ENCODE results near the gene PRKAB2.
"Not testable (repeated sequence)": the region's sequence is repeated elsewhere in the genome, so short reads cannot be mapped to it uniquely, and the experiment has no call there.

Gene PRKAB2, protein sequence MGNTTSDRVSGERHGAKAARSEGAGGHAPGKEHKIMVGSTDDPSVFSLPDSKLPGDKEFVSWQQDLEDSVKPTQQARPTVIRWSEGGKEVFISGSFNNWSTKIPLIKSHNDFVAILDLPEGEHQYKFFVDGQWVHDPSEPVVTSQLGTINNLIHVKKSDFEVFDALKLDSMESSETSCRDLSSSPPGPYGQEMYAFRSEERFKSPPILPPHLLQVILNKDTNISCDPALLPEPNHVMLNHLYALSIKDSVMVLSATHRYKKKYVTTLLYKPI

DNA sequence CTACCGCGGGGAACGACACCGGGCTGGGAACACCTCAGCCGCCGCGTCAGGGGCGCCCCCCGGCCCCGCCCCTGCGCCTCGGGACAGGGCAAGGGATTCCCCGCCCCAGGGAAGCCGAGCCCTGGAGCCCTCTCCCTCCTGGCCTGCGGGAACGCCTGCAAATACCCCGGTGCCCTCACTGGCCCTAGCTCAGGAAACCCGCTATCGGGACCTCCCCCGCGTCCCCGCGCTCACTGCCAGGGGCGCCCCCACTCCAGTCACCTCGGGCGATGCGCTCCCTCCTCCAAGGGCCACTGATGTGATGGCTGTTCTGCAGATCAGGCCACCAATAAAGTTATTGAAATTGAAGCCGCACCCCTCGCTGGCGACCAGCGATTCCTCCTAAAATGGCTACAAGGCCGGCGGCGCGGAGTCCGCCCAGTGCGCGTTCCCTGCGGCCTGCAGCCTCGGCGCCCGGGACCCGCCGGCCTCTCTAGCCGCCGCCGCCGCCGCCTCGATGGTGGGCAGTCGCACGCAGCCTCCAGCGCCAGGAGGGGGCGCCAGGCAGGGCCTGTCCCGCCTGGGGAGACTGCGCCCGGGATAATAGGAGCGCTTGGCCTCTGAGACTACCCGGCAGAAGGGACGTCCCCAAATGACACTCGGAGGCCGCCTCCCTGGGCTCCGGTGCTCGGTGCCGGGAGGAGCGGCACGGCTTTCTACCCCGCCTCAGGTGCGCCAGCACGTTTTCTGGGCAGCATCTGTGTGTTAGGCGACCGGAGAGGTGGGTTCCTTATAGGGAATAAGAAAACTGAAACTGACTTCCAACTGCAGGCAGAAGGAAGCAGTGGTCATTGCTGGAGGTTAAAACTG is at the start of gene PRKAB2:
TSS of gene PRKAB2 (minus strand) at position 303 of the 849 bp plus-strand sequence. CDS start 326 bp downstream, outside the sequence.
- DNase-seq, result peak; percentile 98

DNA sequence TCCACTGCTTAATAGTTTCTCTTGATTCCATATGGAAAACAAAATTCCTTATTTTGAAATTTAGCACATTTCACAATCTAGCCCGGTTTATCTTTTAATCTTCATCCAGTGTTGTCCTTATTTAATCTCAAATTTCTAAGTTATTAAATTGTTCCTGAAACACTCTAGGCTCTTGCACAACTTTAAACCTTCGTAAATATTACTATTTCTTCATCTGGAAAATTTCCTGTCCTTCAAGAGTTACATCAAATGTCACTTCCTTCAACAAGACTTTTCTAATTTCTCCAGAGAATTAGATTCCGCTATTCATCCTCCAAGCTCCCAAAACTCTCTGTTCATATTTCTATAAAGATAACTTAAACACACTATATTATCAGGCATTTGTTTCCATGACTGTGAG is 46.3 kb upstream of the PRKAB2 start:
- DNase-seq, result no peak

DNA sequence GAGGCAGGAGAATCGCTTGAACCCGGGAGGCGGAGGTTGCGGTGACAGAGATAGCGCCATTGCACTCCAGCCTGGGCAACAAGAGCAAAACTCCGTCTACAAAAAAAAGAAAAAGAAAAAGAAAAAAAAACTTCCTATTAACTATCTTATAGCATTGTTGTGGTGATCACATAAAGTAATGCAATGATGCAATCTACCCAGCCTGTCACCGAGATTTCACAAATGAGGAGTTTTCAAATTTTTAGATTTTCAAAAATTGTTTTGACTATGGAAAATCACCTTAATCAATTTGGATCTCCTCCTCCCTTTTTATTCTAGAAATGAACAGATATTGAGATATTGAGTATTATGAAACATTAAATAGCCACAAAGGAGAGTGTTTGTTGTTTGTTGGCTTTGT is 44.9 kb upstream of the PRKAB2 start:
- DNase-seq, result no peak

DNA sequence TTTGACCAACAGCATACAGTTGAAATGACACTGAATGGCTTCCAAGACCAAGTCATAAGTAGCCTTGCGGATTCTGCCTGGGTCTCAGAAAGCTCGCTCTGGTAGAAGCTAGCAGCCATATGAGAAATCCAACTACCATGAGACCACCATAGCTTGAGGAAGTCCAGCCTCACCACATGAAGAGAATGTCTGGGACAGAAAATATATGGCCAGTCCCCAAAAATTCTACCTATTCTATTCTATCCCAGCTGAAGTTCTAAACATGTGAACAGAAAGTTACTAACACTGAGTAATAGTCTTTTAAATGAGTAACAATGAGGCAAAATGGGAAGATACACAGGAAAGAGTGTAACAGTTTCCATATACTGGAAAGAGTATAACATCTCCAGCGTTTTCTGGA is 43.9 kb upstream of the PRKAB2 start:
- DNase-seq, result no peak

DNA sequence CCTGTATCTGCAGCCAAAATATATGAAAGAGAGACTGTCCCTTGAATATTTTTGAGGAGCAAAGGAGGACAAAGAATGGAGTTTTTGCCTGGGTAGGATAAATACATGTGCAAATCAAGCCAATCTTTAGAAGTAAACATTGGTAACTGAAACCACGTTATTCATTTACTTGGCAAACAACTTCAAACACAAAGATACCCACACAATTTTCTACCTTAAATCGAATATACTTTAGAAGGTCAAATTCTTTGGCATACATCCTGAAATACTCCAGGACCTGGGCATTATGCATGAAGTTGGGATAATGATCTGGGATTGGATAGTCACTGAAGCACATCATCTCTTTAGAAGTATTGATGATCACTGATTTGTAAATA is 43.3 kb upstream of the PRKAB2 start:
- DNase-seq, result no peak

DNA sequence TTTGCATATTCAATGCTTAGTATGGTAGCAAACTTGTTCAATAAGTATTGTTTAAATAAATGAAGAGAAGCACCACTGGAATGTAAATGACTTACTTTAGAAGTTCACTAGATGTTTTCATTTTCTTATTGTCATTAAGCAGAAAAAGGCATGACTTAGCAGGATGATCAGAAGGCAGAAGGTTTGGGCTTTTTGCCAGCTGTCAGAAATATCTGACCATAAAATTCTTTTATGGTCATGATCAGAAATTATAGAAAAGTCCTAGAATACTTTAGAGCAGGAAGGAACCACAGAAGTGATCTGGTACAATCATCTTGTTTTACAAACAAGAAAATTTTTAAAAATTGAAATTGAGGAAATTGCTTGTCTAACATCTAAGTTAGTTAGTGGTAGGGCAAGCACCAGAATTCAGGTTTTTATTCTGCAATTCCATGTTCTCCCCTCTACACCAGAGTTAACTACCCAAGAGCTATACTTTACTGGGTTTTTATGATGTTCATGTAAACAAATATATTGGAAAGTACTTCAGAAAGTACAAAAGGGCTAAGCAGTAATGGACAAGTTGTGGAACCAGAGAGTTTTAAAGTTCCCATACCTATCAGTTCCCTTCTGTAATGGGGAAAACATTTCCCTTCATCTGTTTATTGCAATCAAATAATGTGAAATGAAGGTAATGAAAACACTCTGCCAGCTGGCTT is 42.7 kb upstream of the PRKAB2 start:
- DNase-seq, result no peak

DNA sequence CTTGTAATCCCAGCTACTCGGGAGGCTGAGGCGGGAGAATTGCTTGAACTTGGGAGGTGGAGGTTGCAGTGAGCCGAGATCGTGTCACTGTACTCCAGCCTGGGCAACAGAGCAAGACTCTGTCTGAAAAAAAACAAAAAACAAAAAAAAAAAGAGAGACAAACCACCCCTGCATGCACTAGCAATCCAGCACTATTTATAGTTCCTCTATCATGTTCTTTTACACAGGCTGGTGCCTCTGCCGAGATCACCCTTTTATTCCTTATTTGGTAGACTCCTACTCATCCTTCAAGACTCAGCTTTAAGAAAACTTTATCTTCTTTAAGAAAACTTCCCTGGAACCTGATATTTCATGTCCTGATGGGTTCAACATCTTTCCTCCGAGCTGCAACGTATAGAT is 42.1 kb upstream of the PRKAB2 start:
- DNase-seq, result no peak

DNA sequence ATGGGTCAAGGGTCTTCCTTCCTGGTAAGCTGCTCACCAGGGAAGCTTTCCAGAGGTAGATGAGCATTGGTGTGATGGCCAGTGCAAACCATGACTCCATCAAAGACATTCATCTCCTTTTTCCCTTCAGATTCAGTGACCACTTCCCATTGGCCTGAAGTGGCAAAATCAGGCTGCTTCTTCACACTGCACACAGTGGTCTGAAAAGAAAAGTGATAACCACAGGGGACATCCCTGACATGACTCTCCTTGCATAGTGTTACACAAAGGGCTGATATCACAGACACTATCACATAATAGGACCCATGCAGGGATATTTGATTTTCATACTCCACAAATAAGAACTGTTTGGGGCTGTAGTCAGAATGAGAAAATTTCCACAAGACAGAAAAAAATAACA is 41.0 kb upstream of the PRKAB2 start:
- DNase-seq, result no peak

DNA sequence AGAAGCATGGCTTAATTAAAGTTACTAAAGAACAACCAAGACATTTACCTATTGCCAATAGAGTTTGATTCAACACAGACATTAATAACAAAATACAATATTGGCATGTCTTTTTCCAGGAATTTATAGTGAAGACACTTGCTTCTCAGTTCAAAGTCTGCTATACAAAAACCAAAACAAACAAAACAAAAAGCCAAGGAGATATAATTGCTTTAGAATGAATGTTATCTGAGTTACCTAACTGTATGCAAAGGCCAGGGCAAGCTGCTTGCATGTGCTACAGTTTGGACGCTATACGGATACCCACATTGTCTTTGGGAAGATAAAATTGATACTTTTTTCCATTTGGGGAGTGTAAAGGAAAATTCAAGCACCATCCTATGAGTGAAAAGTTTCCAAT is 39.3 kb upstream of the PRKAB2 start:
- DNase-seq, result no peak

DNA sequence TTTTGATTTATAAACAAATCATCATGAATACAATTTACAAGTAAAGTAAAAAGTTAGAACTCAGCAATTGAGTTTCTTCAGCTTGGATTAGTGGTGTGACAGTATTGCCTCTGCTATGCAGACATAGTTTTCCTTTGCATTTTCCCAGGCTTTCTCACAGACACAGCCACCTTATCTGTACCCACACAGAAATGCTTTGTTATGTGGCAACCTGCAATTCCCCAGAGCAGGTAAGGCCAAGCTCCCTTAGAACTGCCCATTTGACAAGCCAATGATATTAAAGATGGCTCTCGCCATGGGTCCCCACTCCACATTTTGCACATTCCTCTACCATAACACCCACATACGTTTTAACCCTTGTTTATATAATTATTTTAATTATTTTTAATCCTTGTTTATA is 38.7 kb upstream of the PRKAB2 start:
- DNase-seq, result no peak

DNA sequence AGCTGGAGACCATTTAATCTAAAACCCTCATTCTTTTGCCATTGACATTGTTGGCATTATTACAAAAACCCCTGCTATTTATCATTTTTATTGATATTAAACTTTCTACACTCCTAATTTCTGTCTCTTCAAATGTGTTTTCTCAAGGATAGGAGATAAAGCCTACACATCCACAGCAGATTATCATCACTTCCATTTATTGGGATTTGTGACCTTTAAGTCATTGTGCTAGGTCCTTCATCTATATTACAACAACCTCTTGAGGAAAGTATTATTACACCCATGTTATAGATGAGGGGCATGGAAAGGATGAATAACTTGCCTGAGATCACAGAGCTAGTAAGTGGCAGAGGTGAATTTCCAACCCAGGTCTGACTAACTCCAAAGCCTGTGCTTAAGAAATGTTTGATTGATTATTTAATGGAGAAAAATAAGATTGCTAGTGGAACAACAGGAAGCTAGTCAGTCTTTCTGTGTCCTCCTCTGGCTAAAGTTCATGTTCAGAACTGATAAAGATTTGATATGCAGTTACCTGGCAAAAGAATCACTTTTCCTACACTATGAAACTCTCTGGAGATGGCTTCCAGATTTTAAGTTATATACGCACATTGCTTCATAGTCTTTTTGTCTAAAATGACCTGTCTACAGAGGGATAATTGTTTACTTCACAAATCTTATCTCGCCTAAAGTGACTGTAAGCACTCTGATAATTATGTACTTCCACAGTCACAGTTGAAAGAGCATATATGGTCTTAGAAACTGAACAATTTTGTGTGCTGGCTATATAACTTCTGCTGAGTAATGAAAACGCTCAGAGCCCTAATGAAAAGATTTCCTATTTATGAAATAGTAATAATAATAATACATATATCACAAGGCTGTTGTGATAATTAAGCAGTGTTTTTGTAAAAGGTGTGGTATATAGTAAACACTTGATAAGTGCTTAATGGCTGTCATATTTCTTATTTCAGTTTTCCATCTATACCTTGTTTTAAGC is 37.9 kb upstream of the PRKAB2 start:
- DNase-seq, result no peak

DNA sequence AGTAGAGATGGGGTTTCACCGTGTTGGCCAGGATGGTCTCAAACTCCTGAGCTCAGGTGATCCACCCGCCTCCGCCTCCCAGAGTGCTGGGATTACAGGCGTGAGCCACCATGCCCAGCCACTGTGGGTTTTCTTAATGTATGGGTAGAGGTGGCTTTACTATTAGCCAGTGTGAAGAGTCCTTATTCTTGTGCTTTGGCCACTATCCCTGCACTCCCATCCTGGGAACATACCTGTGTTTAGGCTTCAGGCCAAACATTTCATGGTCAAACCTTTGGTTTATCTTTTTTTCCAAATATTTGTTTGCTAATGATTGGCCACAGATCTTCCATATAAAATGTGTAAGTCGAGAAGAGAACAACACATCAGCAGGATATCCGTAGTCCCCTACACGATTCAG is 36.3 kb upstream of the PRKAB2 start:
- no peak for DNase-seq

DNA sequence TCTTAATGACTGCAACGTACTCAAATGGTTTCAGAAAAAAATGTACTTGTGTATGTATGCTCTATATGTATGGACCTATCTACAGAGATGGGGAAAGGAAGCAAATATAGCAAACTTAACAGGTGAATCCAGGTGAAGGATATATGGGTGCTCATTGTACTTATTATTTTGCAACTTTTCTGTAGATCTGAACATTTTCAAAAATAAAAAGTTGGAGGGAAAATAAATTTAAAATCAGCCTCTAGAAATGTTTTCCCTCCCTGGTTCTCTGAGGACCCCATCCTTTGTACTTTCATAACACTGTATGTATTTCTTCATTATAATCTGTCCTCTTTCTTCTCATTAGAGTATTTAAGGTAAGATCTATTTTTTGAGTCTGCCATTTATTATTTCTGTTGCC is 34.9 kb upstream of the PRKAB2 start:
- DNase-seq, result no peak

DNA sequence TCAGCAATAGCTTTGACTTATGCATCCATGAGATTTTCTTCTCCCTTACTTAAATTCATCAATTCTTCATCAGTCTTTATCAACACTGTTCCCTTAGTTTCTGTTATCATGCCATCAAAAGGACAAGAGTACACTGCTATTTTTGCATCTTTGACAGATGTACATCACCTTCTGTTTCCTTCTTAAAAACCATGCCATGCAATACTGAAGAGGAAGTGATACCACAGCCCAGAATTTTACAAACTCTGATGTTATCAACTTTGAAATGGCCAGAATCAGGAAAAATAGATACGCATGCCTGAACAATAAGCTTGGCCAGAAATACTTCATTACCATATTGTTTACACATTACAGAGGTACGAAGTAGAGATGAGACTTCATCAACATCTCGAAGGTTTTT is 31.8 kb upstream of the PRKAB2 start:
- no peak for DNase-seq

DNA sequence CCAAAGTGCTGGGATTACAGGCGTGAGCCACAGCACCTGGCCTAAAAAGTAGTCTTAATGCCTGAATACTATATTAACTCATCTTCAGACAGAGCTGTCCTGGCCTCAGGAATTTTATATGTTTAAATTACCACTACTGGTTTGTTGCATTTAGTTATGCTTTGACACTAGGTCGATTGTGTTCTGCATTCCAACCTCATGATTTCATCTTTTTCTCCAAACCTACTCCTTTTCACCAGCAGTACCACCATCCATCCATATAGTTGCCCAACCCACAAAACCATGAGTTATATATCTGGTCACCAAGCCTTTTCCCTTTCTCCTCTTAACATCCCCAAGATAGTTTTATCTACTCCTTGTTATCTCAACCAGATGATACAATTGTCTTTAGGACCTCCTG is 30.3 kb upstream of the PRKAB2 start:
- no peak for DNase-seq

DNA sequence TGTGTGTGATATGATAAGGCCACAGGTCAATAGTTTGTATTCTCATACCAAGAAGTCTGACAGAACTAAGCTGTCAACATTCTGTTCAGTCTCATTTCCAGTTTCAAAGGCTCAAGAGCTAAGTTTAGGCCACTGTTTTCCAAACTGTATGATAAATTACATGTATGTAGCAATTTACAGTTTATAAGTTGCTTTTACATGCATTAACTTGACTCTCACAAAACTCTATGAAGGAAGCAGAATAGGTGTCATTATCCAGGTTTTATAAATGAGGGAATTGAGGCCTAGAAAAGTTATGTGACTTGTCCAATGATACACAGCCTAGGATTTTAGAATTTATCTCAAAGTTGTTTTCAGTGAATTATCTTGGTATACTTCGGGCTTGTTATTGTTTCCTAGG is 29.5 kb upstream of the PRKAB2 start:
- DNase-seq, result no peak

DNA sequence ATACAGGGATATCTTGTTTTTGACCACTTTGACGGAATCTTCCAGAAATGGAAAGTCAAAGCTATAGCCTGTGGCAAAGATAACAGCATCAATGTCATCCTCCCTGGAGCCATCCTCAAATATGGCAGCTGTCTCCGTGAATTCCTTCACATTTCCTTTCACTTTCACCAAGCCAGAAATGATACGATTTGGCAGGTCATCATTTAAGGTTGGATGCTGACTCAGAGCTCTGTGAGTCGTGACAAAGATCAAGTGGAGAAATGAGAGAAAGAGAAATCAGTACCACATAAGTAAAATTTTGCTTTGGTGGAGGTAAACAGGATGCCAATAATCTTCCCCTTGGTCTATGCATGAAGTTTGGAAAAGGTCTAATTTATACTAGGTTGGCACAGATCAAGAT is 29.0 kb upstream of the PRKAB2 start:
- DNase-seq, result no peak

DNA sequence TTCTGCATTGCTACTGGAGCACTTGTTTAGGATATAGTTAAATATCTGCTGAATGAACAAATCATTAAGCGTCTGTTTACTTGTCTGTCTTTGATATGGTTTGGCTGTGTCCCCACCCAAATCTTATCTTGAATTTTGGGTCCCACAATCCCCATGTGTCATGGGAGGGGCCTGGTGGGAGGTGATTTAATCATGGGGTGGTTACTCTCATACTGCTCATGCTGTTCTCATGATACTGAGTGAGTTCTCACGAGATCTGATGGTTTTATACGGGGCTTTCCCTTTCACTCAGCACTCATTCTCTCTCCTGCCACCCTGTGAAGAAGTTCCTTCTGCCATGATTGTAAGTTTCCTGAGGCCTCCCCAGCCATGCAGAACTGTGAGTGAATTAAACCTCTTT is 25.1 kb upstream of the PRKAB2 start:
- DNase-seq, result not testable (repeated sequence)

DNA sequence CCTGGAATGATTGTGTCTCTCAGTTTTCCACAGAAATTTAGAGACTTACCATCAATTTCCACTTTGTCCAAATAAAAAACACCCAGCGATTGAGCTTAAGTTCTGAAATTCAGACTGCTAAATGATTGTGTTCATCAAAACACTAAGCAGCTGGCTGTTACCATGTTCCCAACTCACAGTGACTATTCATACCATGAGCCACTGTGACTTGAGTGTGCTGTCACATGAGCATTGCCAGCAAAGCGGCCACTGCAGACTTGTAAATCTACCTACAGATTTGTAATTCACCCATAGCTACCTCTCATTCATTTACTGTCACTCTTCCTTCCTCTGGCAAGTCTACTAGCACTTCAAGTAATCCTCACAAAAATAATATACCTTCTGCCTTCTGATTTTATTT is 17.2 kb upstream of the PRKAB2 start:
- no peak for DNase-seq

DNA sequence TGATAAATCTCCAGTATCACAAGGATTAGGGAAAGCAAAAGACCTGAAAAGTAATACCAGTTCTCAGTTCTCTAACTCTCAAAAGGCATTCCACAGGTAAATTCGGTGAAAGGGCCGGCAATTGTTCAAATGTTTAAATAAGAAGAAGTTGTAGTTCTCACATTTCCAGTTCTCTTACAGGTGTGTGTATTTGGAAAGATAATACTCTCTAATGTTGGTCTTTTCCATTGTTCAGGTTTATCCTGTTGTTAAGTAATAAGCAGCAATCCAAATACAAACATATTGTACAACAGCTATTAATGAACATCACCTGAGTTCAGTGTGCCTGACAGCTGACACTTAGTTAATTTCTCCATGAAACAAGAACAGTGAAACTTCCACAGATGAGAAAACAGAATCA is 13.2 kb upstream of the PRKAB2 start:
- no peak for DNase-seq

DNA sequence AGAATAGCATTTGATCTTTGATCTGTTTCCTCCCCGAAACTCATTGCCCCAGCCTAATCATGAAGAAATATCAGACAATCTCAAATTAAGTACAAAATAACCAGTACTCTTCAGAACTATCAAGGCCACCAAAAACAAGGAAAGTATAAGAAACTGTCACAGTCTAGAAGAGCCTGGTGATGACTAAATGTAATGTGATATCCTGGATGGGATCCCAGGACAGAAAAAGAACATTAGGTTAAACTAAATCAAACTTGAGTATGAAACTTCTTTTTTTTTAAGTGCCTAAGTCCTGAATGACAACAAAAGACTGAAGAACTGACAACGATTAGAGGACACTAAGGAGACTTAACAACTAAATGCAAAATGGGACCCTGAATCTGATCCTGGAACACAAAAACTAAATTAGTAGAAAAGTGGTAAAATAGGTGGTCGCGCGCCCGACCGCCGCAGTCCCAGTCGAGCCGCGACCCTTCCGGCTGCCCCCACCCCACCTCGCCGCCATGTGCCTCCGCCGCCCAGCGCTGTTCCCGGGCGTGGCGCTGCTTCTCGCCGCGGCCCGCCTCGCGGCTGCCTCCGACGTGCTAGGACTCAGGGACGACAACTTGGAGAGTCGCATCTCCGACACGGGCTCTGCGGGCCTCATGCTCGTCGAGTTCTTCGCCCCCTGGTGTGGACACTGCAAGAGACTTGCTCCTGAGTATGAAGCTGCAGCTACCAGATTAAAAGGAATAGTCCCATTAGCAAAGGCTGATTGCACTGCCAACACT is 5.5 kb upstream of the PRKAB2 start:
- DNase-seq, result peak; percentile 15

Measured in right hindlimb (tissue), 1 donor.